Dermis lymphatic vessel endothelial cell (primary cell): ENCODE results near the gene L3MBTL3. TPM values are rescaled to one million over a fixed set of nuclear protein-coding genes. Genes with fewer than 3 reads are reported as not detected.

Source experiments
- total RNA-seq: library from RNA; depleted of rRNA; stranded (reverse); fragments of >200 nt; gene quantifications from 2 replicates; pipeline ENCODE4 v1.2.1, GENCODE V29; 2014

L3MBTL3 gene
- total RNA-seq, result 57.7 and 67.6 TPM in 2 replicates

GRCh38 chr6:130018292-130018743, at the start of gene L3MBTL3:
Gene L3MBTL3 (plus strand): TSS chr6:130018581. CDS start chr6:130042700, 24,119 bp downstream.

Other genes with a start within 250 kb of the L3MBTL3 start
- not detected in 2 replicates for gene TMEM244, start 157.3 kb upstream of the L3MBTL3 start, total RNA-seq
- gene SAMD3, start 204.4 kb downstream of the L3MBTL3 start, total RNA-seq, result not detected in 2 replicates